ENCODE results near the gene DUSP22. TPM values are rescaled to one million over a fixed set of nuclear protein-coding genes. Genes with fewer than 3 reads are reported as not detected.

DUSP22 gene
- total RNA-seq, 1 experiment from 2014 or later: 16.0 TPM

DNA sequence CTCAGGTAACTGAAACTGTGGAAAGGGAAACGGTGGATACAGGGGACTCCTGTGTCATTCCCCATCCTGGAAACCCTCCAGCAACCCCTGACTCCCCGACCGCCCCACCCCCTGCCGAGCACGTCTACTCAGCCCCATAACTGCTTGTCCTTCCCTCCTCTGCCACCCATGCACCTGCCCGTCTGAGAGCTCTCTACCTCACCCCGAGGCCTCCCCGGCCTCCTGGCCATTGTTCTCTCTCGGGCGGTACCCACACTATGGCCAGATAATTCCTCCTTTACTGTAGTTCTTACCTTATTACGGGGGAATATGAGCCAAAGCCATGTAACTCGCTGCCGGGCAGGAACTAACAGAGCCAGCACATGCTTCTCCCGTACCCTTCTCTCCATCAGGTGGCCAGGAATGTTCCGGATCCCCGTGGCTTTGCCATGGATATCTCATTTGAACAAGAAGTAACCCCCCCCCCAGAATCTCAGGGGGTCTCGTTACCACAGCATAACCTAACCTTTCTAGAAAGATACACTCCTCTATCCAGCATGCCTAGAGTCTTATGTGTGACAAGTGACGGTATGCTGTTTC is 94.5 kb downstream of the DUSP22 start:
- peaks cover 5% of the 10 kb centered on the region for H3K4me1 ChIP-seq (ENCODE audit: insufficient read depth, low read length, poor library complexity, severe bottlenecking)
- no TSS peak for BruUV-seq (replicated peaks)
- intact Hi-C loops (cut with micrococcal nuclease; ENCODE audit: unreplicated experiment): no loop called here
- DNase-seq (ENCODE audit: low spot score): no peak
- H3K9me3 ChIP-seq (ENCODE audit: low read depth, low read length, poor library complexity, severe bottlenecking): no peaks in the 10 kb centered on the region
- ChIA-PET CTCF (no interaction called here), POLR2A (ENCODE audit: low non-redundant PET) (no interaction called here)
- no peak overlapping the region for H3K27ac ChIP-seq (ENCODE audit: low read depth, low read length, poor library complexity, severe bottlenecking)
- peaks cover 65% of the 10 kb centered on the region for H3K27me3 ChIP-seq (replicated peaks; ENCODE audit: insufficient read depth, low read depth, low read length, poor library complexity)
- H3K4me3 ChIP-seq (ENCODE audit: low read depth, low read length, poor library complexity, severe bottlenecking): no peak overlapping the region
- no peaks in the 10 kb centered on the region for H3K36me3 ChIP-seq (ENCODE audit: insufficient read depth, low read length, poor library complexity, severe bottlenecking)
- TF ChIP-seq EZH2 (IDR thresholded peaks at IDR 0.05; ENCODE audit: borderline replicate concordance, low read depth, low read length, poor library complexity, severe bottlenecking): no peak
- TF ChIP-seq, protein P1, sequence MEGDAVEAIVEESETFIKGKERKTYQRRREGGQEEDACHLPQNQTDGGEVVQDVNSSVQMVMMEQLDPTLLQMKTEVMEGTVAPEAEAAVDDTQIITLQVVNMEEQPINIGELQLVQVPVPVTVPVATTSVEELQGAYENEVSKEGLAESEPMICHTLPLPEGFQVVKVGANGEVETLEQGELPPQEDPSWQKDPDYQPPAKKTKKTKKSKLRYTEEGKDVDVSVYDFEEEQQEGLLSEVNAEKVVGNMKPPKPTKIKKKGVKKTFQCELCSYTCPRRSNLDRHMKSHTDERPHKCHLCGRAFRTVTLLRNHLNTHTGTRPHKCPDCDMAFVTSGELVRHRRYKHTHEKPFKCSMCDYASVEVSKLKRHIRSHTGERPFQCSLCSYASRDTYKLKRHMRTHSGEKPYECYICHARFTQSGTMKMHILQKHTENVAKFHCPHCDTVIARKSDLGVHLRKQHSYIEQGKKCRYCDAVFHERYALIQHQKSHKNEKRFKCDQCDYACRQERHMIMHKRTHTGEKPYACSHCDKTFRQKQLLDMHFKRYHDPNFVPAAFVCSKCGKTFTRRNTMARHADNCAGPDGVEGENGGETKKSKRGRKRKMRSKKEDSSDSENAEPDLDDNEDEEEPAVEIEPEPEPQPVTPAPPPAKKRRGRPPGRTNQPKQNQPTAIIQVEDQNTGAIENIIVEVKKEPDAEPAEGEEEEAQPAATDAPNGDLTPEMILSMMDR (conservative IDR thresholded peaks at IDR 0.05; ENCODE audit: low read depth, low read length): no peak

DNA sequence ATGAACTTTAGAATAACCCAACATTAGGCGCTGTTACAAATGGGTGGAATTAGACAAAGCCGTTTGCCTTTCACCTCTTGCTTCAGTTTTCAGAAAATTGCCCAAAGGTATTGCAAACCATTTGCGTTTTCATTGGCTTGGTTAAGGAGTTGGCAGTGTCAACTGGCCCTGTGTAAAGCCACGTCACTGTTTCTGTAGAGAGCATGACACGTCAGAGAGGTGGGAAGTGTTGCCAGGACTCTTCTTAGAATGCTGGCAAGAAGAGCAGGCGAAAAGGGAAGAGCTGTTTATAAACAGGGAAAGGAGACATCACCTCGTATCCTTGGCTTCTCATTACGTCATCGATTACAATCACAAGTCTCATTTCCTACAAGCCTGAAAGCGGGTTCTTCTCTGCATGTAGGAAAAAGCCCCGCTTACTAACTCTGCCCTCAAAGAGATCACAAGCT is 95.0 kb downstream of the DUSP22 start:
- CTCF ChIA-PET: no interaction called here
- TF ChIP-seq EZH2 (IDR thresholded peaks at IDR 0.05; ENCODE audit: borderline replicate concordance, low read depth, low read length, poor library complexity, severe bottlenecking): no peak
- TF ChIP-seq, protein P1 (conservative IDR thresholded peaks at IDR 0.05; ENCODE audit: low read depth, low read length): no peak
- no peaks in the 10 kb centered on the region for H3K36me3 ChIP-seq (ENCODE audit: insufficient read depth, low read length, poor library complexity, severe bottlenecking)
- POLR2A ChIA-PET (ENCODE audit: low non-redundant PET): no interaction called here
- intact Hi-C loops (cut with micrococcal nuclease; ENCODE audit: unreplicated experiment): no loop called here
- peaks cover 71% of the 10 kb centered on the region for H3K27me3 ChIP-seq (replicated peaks; ENCODE audit: insufficient read depth, low read depth, low read length, poor library complexity)
- no peaks in the 10 kb centered on the region for H3K9me3 ChIP-seq (ENCODE audit: low read depth, low read length, poor library complexity, severe bottlenecking)
- no TSS peak for BruUV-seq (replicated peaks)
- H3K27ac ChIP-seq (ENCODE audit: low read depth, low read length, poor library complexity, severe bottlenecking): no peak overlapping the region
- DNase-seq (ENCODE audit: low spot score): no peak
- H3K4me1 ChIP-seq (ENCODE audit: insufficient read depth, low read length, poor library complexity, severe bottlenecking): peaks cover 5% of the 10 kb centered on the region
- no peak overlapping the region for H3K4me3 ChIP-seq (ENCODE audit: low read depth, low read length, poor library complexity, severe bottlenecking)

DNA sequence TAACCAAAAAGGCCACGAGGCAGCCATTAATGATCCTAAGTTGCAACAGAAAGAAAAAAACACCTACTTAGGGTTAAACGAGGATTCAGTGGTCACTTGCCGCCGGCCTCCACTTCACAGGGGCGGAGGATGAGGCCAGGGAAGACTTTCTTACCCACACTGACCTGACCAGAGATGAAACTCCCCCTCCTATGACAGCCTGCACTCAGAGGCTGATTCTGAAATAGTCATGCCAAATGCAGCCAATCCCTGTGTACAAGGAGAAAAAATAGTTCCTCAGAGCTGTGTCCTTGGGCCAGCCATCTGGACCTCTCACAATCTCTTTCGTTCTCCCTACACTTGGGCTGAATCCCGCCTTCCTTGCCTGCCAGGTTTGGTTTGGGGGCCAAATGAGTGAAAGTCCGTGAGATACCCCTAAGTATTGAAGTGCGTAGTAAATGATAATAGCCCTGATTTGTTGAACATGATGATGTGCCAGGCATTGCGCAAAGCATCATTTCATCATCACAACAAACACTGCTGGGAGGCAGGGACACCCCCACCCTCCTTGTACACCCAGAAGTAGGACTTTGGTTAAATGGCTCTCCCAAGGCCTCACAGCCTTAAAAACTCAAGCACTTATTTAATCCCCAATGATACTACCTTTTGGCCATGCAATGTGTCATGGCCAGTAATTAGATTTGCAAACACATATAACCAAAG is 96.1 kb downstream of the DUSP22 start:
- no peaks in the 10 kb centered on the region for H3K36me3 ChIP-seq (ENCODE audit: insufficient read depth, low read length, poor library complexity, severe bottlenecking)
- POLR2A ChIA-PET (ENCODE audit: low non-redundant PET): no interaction called here
- no peak overlapping the region for H3K27ac ChIP-seq (ENCODE audit: low read depth, low read length, poor library complexity, severe bottlenecking)
- BruUV-seq (replicated peaks): no TSS peak
- H3K4me3 ChIP-seq (ENCODE audit: low read depth, low read length, poor library complexity, severe bottlenecking): no peak overlapping the region
- intact Hi-C loops (cut with micrococcal nuclease; ENCODE audit: unreplicated experiment): no loop called here
- TF ChIP-seq EZH2 (IDR thresholded peaks at IDR 0.05; ENCODE audit: borderline replicate concordance, low read depth, low read length, poor library complexity, severe bottlenecking): no peak
- TF ChIP-seq, protein P1 (conservative IDR thresholded peaks at IDR 0.05; ENCODE audit: low read depth, low read length): no peak
- H3K4me1 ChIP-seq (ENCODE audit: insufficient read depth, low read length, poor library complexity, severe bottlenecking): peaks cover 5% of the 10 kb centered on the region
- CTCF ChIA-PET: no interaction called here
- H3K9me3 ChIP-seq (ENCODE audit: low read depth, low read length, poor library complexity, severe bottlenecking): no peaks in the 10 kb centered on the region
- DNase-seq (ENCODE audit: low spot score): no peak
- H3K27me3 ChIP-seq (replicated peaks; ENCODE audit: insufficient read depth, low read depth, low read length, poor library complexity): peaks cover 81% of the 10 kb centered on the region
